Panc1 (cell line): ENCODE measurements around the gene HOXB2.

Source experiments
- CTCF ChIP-seq: fragments of 450-650 bp; IDR thresholded peaks from 2 replicates; pipeline ENCODE4 v1.5.1; 2017; ENCODE audit warnings: mild to moderate bottlenecking
- POLR2AphosphoS5 ChIP-seq: IDR thresholded peaks from 2 replicates; pipeline ENCODE4 v1.6.1; 2012; ENCODE audit warnings: mild to moderate bottlenecking, low read depth, low read length, moderate library complexity
- REST ChIP-seq, 2 experiments: IDR thresholded peaks; 2 replicates each; pipeline ENCODE4 v1.6.1; 2011 to 2012; ENCODE audit warnings: low read depth in 2 of 2, control low read depth in 1 of 2, low read length in 1 of 2, mild to moderate bottlenecking in 1 of 2, moderate library complexity in 1 of 2; ENCODE audit not compliant: insufficient read depth in 1 of 2
- SIN3A ChIP-seq: IDR thresholded peaks from 2 replicates; pipeline ENCODE4 v1.6.1; 2012; ENCODE audit warnings: low read depth, mild to moderate bottlenecking, low read length, moderate library complexity, borderline replicate concordance; ENCODE audit not compliant: insufficient read depth
- TCF7L2 ChIP-seq: IDR thresholded peaks from 2 replicates; pipeline ENCODE4 v1.6.1; 2011; ENCODE audit warnings: mild to moderate bottlenecking, low read depth, low read length, inconsistent platforms

- TF ChIP-seq CTCF: no peak
- TF ChIP-seq POLR2AphosphoS5: no peak; the same call in 1 of the 2 replicates
- no peak for TF ChIP-seq REST (IDR thresholded peaks at IDR 0.05; ENCODE audit: insufficient read depth in 1 of 2, low read depth in 2 of 2, low read length in 1 of 2)
- peak; percentile 83 for TF ChIP-seq TCF7L2
- no peak; the same call in 1 of the 2 replicates for TF ChIP-seq SIN3A
These were observed 33.9 kb upstream of the HOXB2 start for GRCh38 chr17:48578616-48579470.
